CD4-positive, alpha-beta T cell treated with Interleukin-12 subunit alpha and Interleukin-12 subunit beta, for 1 hour (primary cell): Measurements from ENCODE around the gene MGAT4B.
"Not testable (repeated sequence)": the region's sequence is repeated elsewhere in the genome, so short reads cannot be mapped to it uniquely, and the experiment has no call there.

Experiments
- DNase-seq: peaks from one replicate; pipeline ENCODE4 v3.0.0-alpha.2; 2020

Gene MGAT4B

GRCh38 chr5:179806250-179807048 is at the start of gene MGAT4B:
TSS of gene MGAT4B (minus strand) at chr5:179806866. CDS start at chr5:179806583, 283 bp downstream.
- DNase-seq, result peak; percentile 74

GRCh38 chr5:179854356-179854755 is 47.7 kb upstream of the MGAT4B start:
- no peak for DNase-seq

GRCh38 chr5:179852993-179853547 is 46.4 kb upstream of the MGAT4B start:
- no peak for DNase-seq

- DNase-seq, result peak; percentile 22
Measured at GRCh38 chr5:179841621-179842020, 35.0 kb upstream of the MGAT4B start.

- peak; percentile 19 for DNase-seq
Measured at GRCh38 chr5:179840766-179841165, 34.1 kb upstream of the MGAT4B start.

- peak; percentile 18 for DNase-seq
Measured at GRCh38 chr5:179840321-179840720, 33.7 kb upstream of the MGAT4B start.

GRCh38 chr5:179839328-179840256 is 32.9 kb upstream of the MGAT4B start:
- peak; percentile 32 for DNase-seq

- peak; percentile 17 for DNase-seq
Measured at GRCh38 chr5:179837076-179838011, 30.7 kb upstream of the MGAT4B start.

- peak; percentile 77 for DNase-seq
Measured at GRCh38 chr5:179836225-179837019, 29.8 kb upstream of the MGAT4B start.

- not testable (repeated sequence) for DNase-seq
Measured at GRCh38 chr5:179834871-179835270, 28.2 kb upstream of the MGAT4B start.

- DNase-seq, result no peak
Measured at GRCh38 chr5:179834120-179834519, 27.5 kb upstream of the MGAT4B start.

- no peak for DNase-seq
Measured at GRCh38 chr5:179833709-179834070, 27.0 kb upstream of the MGAT4B start.

GRCh38 chr5:179833056-179833708 is 26.5 kb upstream of the MGAT4B start:
- DNase-seq, result no peak

- no peak for DNase-seq
Measured at GRCh38 chr5:179832039-179832745, 25.5 kb upstream of the MGAT4B start.

GRCh38 chr5:179830818-179831468 is 24.3 kb upstream of the MGAT4B start:
- DNase-seq, result no peak

- DNase-seq, result no peak
Measured at GRCh38 chr5:179829732-179830435, 23.2 kb upstream of the MGAT4B start.

- no peak for DNase-seq
Measured at GRCh38 chr5:179828756-179829421, 22.2 kb upstream of the MGAT4B start.

GRCh38 chr5:179827680-179828079 is 21.0 kb upstream of the MGAT4B start:
- no peak for DNase-seq
